Suprapubic skin (tissue), 4 donors: ENCODE data around the gene DRAM1.

Experiments used
- EP300 ChIP-seq: sonication (generic); formaldehyde crosslinking; IDR thresholded peaks from one replicate; pipeline ENCODE4 v1.6.1; 2017; ENCODE audit warnings: antibody characterized with exemption
- POLR2A ChIP-seq, 2 donors: fragments of 450-650 bp; IDR thresholded peaks; one replicate each; pipeline ENCODE4 v1.6.1; 2017; ENCODE audit warnings: antibody characterized with exemption in 2 of 2, mild to moderate bottlenecking in 2 of 2, moderate library complexity in 2 of 2
- POLR2AphosphoS5 ChIP-seq, 3 donors: sonication (generic); formaldehyde crosslinking; IDR thresholded peaks; one replicate each; pipeline ENCODE4 v1.6.1; 2017; ENCODE audit warnings: antibody characterized with exemption in 3 of 3
- TF ChIP-seq, protein P1 (sequence below), 2 donors: fragments of 200-600 bp in 1 of 2; fragments of 450-650 bp in 1 of 2; sonication (generic) in 1 of 2; IDR thresholded peaks; one replicate each; pipeline ENCODE4 v1.5.1; 2016 to 2019; ENCODE audit warnings: antibody characterized with exemption in 2 of 2, mild to moderate bottlenecking in 1 of 2, moderate library complexity in 1 of 2

DNA sequence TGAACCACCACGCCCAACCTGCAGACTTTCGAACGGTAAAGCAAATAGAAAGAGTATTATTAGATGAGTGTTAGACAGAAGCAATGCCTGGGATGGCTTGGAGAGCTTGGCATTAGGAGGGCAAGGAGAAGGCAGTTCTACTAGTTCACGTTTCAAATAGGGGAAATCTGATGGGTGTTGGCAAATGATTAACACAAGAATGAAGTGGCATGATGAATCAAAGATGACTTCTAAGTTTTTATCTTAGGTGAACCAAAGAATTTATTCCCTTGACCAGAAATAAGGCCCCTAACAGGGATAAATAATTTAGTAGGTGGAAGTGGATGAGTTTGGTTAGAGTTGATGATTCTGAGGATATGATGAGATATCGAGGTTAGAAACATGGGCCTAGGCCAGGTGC lies 38.5 kb downstream of the DRAM1 start:
- TF ChIP-seq, protein P1, sequence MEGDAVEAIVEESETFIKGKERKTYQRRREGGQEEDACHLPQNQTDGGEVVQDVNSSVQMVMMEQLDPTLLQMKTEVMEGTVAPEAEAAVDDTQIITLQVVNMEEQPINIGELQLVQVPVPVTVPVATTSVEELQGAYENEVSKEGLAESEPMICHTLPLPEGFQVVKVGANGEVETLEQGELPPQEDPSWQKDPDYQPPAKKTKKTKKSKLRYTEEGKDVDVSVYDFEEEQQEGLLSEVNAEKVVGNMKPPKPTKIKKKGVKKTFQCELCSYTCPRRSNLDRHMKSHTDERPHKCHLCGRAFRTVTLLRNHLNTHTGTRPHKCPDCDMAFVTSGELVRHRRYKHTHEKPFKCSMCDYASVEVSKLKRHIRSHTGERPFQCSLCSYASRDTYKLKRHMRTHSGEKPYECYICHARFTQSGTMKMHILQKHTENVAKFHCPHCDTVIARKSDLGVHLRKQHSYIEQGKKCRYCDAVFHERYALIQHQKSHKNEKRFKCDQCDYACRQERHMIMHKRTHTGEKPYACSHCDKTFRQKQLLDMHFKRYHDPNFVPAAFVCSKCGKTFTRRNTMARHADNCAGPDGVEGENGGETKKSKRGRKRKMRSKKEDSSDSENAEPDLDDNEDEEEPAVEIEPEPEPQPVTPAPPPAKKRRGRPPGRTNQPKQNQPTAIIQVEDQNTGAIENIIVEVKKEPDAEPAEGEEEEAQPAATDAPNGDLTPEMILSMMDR (IDR thresholded peaks at IDR 0.05), result no peak
- no peak for TF ChIP-seq POLR2AphosphoS5 (IDR thresholded peaks at IDR 0.05)
- no peak for TF ChIP-seq POLR2A (IDR thresholded peaks at IDR 0.05)
- no peak for TF ChIP-seq EP300
